Tibial nerve (tissue), 3 donors: ENCODE results near the gene HPGDS.

Experiments
- CTCF ChIP-seq, 5 experiments: fragments of 200-600 bp in 3 of 5; fragments of 450-650 bp in 2 of 5; sonication (generic) in 3 of 5; IDR thresholded peaks; one replicate each; pipeline ENCODE4 v1.5.1; 2016 to 2019; ENCODE audit warnings: antibody characterized with exemption in 5 of 5, mild to moderate bottlenecking in 3 of 5, moderate library complexity in 2 of 5
- POLR2A ChIP-seq, 2 donors: fragments of 450-650 bp; IDR thresholded peaks; one replicate each; pipeline ENCODE4 v1.6.1; 2017; ENCODE audit warnings: antibody characterized with exemption in 2 of 2, mild to moderate bottlenecking in 2 of 2, moderate library complexity in 2 of 2

GRCh38 chr4:94358101-94358500 is 15.5 kb upstream of the HPGDS start:
- TF ChIP-seq CTCF (IDR thresholded peaks at IDR 0.05) (no peak), POLR2A (IDR thresholded peaks at IDR 0.05) (no peak)
